ENCODE results near the gene SLC25A5.
A peak's percentile ranks its signal among the peaks of the same experiment; 100 is the strongest.
"Not testable (repeated sequence)": the region's sequence is repeated elsewhere in the genome, so short reads cannot be mapped to it uniquely, and the experiment has no call there.

The SLC25A5 gene

GRCh38 chrX:119467842-119468550, at the start of gene SLC25A5:
SLC25A5 (plus strand) TSS chrX:119468444; CDS start chrX:119468516, 72 bp downstream.
- DNase-seq (ENCODE audit: low spot score): peak; percentile 50

DNA sequence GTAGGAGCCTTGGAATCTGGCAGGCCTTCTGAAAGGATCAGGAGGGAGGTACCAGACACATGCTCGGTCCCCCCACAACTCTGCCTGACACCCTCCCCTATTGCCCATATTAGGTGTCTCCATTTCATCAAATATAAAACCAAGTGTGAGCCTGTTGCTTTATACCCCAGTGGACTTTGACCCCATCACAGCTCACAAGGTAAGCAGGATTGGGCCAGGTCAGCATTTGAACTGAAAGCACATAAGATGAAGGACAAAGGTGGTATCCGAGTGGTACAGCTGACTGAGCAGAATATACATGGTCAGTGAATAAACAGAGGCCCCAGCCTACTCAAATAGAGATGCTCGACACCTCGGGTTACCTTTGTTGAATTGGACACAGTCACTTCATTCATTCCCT, 49.1 kb upstream of the SLC25A5 start:
- no peak for DNase-seq (ENCODE audit: low spot score)

DNA sequence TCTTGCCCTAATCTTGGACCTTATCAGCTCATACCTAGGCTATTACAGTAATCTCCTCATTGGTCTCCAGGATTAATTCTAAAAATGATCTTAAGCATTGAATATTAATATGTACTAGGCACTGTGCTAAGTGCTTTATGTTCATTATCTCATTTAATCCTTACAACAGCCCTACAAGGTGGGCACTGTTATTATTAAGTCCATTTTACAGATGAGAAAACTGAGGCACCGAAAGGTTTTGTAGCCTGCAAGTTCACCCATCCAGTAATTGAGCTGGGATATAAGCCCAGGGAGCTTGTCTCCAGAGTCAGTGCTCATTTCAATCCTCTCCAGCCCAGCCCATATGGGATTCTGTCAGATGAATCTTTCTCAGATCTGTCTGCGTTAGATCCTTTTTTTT, 48.3 kb upstream of the SLC25A5 start:
- DNase-seq (ENCODE audit: low spot score): no peak

- no peak for DNase-seq (ENCODE audit: low spot score)
Observed at GRCh38 chrX:119421016-119421705, 47.1 kb upstream of the SLC25A5 start.

- DNase-seq (ENCODE audit: low spot score): no peak
Observed at GRCh38 chrX:119423631-119424030, 44.6 kb upstream of the SLC25A5 start.

DNA sequence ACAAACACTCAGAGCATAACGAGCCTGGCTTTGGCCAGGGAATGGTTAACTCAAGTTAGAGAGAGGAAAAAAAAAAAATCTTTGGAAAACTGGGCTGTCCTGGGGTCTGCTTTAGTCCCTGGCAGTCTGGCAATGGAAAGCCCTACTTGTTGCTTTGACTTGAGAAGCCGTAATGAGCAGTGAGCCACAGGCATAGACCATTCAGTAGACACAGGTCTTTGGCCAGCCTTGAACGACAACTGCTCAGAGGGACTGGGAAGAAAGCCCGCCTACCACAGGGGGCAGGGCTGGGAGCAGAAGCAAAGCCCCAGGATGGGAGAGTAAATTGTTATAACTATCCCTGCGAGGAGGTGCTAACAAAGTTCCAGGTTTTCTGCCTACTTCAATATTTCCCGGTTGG, 43.2 kb upstream of the SLC25A5 start:
- no peak for DNase-seq (ENCODE audit: low spot score)

- DNase-seq (ENCODE audit: low spot score): no peak
Observed at GRCh38 chrX:119427024-119427794, 41.0 kb upstream of the SLC25A5 start.

GRCh38 chrX:119427795-119428185, 40.5 kb upstream of the SLC25A5 start:
- no peak for DNase-seq (ENCODE audit: low spot score)

GRCh38 chrX:119429471-119429870, 38.8 kb upstream of the SLC25A5 start:
- no peak for DNase-seq (ENCODE audit: low spot score)

GRCh38 chrX:119441295-119441694, 26.9 kb upstream of the SLC25A5 start:
- not testable (repeated sequence) for DNase-seq (ENCODE audit: low spot score)

DNA sequence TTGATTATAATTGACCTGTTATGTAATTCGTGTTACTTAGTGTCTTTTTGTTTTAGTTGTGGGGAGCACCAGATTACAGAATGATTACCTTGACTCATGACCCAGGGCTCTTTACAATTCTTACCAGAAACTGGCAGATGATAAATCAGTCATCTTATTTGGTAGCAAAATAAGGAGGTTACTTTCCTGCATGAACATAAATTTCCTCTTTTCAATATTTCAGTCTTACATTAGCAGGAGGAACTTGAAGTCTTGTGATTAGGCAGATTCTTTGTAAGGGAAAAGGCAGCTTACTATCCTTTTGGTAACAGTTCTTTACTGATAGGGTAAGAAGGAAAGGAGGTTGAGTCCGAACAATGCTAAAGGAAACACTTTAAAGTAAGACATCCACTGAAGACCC, 26.0 kb upstream of the SLC25A5 start:
- DNase-seq (ENCODE audit: low spot score): no peak

- no peak for DNase-seq (ENCODE audit: low spot score)
Observed at GRCh38 chrX:119453202-119453601, 15.0 kb upstream of the SLC25A5 start.

GRCh38 chrX:119455264-119455663, 13.0 kb upstream of the SLC25A5 start:
- DNase-seq (ENCODE audit: low spot score): no peak

DNA sequence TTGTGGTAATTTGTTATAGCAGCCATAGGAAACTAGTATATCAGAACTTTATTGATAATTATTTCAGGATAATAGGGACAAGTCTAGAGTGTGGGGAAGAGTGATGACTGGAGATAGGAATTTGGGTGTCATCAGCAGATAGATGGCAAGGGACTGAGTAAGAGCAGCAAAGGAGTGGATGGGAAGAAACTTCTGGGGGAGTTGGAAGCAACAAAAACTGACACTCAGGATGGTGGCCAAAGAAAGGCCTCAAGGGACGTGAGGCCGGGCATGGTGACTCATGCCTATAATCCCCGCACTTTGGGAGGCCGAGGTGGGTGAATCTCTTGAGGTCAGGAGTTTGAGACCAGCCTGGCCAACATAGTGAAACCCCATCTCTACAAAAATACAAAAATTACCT, 9.1 kb upstream of the SLC25A5 start:
- DNase-seq (ENCODE audit: low spot score): no peak

DNA sequence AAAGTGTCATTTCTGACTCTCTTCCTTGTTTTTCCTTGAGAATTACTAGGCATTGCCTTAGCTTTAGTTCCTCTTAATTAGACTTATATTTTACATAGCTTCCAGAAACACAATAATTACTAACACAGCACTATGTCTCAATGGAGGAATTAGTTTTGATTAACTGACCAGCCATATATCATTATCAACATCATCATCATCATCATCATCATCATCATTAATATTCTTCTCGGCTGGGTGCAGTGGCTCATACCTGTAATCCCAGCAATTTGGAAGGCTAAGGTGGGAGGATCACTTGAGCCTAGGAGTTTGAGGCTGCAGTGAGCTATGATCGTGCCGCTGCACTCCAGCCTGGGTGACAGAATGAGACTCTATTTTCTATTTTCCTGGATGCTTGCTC, 2.7 kb upstream of the SLC25A5 start:
- no peak for DNase-seq (ENCODE audit: low spot score)

- no peak for DNase-seq (ENCODE audit: low spot score)
Observed at GRCh38 chrX:119466970-119467369, 1.3 kb upstream of the SLC25A5 start.

- DNase-seq (ENCODE audit: low spot score): no peak
Observed at GRCh38 chrX:119467433-119467832, 811 bp upstream of the SLC25A5 start.

DNA sequence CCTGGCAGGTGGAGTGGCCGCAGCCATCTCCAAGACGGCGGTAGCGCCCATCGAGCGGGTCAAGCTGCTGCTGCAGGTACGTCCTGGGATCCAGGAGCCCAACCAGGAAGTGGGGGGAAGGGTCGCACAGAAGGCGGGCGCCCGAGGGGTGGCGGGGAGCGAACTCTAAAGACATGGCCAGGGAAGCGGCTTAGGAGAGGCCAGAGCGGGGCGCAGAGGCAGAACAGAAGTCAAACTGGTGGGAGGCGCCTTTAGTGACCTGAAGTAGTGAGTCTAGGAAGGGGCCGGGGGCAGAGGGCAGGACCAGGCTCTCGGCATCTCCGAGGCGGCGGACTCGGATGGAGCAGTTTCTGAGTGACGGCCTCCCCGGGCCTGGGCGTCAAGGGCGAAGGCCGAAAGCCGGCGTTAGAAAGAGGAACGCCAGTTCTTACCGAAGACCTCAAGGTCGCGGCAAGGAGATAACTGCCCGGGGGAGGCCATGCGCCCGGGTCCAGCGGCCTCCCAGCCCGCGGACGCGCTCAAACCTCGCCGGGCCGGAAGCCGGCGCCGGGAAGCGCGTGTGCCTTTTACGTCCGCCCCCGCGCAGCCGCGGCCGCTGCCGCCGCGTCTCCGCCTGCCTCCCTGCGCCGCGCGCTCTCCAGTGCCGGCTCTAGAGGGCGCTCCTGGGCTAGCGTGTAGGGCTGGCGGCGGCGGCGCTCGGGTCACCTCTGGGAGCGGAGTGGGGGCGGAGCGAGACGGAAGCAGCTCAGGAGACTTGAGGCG, 488 bp downstream of the SLC25A5 start:
- no peak for DNase-seq (ENCODE audit: low spot score)

DNA sequence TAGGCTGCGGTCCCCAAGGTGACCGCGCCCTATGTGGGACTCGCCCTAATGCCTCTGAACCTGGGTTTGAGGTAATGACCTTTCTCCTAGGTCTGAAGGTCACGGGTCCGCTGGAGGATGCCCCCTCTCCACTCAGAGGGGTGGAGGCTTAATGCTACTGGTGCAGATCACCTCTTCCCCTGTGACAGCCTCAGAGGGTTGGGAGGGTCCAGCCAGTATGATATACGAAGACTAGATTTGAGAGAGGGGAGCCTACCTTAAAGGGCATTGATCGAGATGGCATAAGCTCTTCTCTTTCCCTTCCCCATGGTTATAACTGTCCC, 1.0 kb downstream of the SLC25A5 start:
- DNase-seq (ENCODE audit: low spot score): no peak

- DNase-seq (ENCODE audit: low spot score): no peak
Observed at GRCh38 chrX:119474615-119475388, 6.6 kb downstream of the SLC25A5 start.

- DNase-seq (ENCODE audit: low spot score): no peak
Observed at GRCh38 chrX:119475389-119476101, 7.3 kb downstream of the SLC25A5 start.
